GM21360 (cell line): ENCODE measurements around the gene LAMA5.

Experiments used
- ATAC-seq: cut with Tn5 transposase; IDR thresholded peaks from one replicate; pipeline ENCODE4 v1.9.1; 2021; ENCODE audit warnings: mild to moderate bottlenecking, moderate library complexity; ENCODE audit not compliant: unreplicated experiment

LAMA5 gene

DNA sequence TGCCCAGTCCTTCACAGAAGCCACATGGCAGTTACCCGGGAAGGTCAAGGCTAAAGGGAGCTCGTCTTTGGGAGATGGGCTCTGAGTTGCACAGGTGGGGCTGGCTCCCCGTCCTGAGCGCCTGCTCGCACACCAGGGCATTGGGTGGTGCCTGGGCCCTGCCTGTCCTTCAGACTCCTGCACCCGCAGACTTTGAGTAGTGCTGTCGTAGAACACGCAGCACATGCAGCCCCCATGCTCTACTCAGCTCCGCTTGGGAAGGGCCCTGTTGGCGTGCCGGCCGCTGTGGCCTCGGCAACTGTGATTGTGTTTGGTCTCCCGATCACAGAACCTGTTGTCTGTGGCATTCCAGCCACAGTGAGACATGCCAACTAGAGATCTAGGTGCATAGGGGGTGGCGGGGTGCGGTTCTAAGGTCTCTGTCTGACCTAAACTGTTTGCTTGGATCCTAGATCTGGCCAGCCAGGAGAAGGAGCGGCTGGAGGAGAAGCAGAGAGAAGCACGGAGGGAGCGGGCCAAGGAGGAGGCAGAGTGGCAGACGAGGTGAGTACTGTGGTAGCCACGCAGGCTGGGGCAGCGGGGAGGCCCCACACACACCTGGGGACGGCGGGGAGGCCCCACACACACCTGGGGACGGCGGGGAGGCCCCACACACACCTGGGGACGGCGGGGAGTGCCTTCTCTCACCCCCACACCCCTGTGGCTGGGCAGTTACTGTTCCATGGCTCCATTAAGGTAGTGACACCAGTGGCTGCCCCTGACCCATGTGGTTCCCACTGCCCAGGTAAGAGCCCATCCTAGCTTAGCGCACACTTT lies 75.7 kb downstream of the LAMA5 start:
- ATAC-seq = no peak

DNA sequence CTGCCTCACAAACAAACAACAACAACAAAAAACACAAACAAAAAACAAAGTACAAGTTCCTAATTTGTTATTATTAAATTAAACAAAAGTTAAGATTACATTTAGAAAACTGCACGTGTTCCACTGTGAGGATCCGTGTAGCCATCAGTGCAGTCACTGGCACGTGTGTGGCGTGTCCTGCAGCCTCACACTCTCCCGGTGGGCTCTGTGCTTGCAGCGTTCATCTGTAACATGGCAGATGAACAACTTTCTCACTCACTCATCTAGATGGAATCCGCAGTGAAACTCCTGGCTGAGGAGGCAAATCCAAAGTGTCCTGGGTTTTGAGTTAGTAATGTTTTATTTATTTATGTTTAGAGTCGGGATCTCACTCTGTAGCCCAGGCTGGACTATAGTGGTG lies 77.2 kb downstream of the LAMA5 start:
- ATAC-seq = no peak

DNA sequence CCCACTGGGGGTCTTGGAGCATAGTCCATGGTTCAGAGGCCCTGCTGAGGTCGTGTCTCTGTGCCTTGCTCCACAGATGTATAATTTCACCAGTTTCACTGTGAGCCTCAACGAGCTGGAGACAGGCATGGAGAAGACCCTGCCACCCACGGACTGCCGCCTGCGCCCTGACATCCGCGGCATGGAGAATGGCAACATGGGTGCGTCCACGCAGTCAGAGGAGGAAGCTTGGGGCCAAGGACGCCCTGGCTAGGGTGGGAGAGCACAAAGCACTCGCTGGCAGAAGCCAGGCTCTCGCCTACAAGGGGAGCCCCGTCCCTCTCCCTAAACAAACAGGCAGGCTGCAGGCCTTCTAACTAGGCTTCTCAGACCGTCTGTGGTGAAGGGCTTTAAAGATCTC lies 78.0 kb downstream of the LAMA5 start:
- ATAC-seq = no peak

DNA sequence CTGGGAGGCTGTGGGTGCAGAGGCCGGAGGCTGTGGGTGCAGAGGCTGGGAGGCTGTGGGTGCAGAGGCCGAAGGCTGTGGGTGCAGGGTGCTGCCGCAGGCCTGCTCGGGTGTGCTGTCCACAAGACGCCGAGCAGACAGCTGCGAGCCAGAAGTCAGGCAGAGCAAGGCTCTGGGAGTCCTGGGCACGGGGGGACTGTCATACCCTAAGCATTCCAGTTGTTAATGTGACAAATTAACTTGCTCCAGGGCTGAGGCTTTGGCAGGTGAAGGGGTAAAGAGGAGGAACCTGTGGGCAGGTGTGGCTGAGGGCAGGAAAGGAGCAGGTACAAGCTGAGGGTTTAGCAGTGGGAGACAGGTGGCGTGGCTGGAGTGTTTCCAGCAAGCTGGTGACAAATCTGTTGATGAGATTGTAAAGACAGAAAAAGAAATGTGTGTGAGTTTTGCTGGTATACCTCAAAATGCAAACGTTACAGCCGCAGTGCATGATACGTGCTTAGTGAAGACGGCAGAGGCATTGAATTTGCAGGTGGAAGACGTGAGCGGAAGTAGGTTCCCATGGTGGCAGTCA lies 78.5 kb downstream of the LAMA5 start:
- ATAC-seq = no peak

DNA sequence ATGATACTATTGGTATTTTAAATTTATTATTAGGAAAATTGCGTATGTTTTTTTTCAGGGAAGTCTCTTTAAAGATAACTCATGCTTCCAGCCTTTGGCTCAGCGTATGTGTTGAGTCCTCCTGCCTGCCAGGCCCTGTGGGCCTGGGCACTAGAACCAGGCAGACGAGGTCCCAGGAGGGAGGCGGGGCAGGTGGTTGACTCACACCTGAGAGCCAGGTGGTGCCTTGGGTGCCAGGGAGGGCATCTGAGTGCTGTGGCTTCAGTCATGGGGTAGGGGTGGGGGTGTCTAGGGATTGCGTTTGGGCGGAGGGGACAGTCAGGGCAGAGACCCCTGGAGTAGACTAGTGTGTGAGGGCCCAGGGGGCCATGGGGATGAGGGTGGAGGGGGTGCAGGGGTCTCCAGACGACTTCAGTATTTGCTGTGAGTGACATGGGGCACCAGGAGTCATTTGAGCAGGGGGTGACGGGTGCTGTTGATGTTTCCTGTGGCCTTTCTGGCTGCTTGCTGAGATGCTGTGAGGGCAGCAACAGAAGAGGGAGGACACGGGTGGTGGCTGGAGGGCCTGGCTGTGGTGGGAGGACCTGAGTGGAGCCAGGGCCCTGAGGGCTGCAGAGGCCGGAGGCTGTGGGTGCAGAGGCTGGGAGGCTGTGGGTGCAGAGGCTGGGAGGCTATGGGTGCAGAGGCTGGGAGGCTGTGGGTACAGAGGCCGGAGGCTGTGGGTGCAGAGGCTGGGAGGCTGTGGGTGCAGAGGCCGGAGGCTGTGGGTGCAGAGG lies 79.2 kb downstream of the LAMA5 start:
- ATAC-seq = no peak

DNA sequence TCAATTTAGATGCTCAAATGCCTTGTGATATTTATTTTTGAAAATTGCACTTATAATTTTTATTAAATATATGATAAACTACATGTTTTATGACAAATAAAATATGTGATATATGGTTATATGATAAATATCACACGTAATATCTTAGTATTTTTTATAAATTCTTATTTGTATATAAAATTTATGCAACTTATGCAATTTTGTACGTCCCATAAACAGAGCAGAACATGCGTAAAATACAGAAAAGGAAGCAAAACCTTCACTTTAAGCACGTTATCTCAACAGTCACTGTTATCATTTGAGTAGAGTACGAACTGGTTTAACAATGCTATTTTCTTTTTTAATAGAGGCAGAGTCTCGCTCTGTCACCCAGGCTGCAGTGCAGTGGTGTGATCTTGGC lies 80.0 kb downstream of the LAMA5 start:
- no peak for ATAC-seq

DNA sequence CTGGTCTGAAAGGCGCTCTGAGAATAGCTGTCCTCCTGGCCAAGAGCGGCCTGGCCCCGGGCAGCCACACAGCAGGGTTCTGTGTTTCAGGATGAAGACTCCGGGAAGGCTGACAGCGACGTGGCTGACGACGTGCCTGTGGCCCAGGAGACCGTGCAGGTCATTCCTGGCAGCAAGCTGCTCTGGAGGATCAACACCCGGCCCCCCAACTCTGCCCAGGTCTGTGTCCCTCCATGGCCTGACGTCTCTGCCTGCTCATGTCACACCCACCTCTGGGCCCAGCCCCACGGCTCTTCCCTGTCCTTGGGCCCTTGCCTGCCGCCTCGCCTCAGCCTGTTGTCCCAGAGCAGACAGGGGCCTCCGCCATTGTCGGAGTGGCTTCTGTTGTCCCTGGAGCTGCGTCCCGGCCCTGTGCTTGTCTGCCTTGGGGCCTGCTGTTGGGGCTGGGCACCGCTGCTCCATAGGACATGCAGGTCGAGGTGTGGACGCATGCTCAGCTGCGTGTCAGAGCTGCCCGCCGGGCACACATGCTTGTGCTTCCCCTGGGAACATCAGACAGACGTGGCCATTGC lies 80.5 kb downstream of the LAMA5 start:
- no peak for ATAC-seq

DNA sequence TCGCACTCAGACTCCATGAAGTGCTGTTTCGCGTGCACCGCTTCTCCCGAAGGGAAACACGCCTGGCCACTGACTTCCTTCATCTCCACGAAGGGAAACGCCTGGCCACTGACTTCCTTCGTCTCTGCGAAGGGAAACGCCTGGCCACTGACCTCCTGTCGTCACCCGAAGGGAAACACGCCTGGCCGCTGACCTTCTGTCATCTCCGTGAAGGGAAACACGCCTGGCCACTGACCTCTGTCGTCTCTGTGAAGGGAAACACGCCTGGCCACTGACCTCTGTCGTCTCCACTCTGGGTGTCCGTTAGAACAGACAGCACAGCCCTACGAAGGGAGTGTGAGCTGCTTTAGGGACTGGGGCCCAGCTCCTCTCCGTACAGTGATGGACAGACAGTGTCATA lies 81.4 kb downstream of the LAMA5 start:
- ATAC-seq = no peak

DNA sequence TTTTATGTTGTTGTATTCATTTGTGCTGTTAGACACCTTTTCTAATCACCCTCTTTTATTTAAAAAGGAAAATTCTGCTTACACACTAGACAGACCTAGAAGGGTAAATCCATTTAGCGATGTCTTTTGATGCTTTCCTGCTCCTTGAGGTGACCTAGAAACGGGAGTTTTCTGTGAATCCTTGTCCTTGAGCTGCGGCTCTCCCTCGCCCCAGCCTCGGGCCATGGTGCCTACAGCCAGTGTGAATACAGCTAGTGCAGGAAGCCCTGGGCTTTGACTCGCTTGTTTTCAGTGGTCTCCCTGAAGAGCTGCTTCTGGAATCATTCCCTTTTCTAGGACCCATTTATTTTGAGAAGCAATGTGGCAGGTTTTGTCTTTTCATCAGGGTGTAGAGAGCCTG lies 82.0 kb downstream of the LAMA5 start:
- ATAC-seq = no peak

DNA sequence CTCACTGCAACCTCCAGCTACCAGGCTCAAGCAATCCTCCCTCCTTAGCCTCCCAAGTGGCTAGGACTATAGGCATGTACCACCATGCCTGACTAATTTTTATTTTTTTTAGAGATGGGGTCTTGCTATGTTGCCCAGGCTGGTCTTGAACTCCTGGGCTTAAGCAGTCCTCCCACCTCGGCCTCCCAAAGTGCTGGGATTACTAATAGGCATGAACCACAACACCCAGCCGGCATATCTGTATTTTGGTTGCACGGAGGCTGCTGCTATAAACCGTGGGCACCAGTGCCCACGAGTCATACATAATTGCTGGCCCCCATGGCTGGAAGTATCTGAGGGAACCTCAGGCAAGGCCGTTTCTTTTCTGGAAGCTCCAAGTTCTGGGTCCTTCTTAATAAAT lies 82.7 kb downstream of the LAMA5 start:
- no peak for ATAC-seq

DNA sequence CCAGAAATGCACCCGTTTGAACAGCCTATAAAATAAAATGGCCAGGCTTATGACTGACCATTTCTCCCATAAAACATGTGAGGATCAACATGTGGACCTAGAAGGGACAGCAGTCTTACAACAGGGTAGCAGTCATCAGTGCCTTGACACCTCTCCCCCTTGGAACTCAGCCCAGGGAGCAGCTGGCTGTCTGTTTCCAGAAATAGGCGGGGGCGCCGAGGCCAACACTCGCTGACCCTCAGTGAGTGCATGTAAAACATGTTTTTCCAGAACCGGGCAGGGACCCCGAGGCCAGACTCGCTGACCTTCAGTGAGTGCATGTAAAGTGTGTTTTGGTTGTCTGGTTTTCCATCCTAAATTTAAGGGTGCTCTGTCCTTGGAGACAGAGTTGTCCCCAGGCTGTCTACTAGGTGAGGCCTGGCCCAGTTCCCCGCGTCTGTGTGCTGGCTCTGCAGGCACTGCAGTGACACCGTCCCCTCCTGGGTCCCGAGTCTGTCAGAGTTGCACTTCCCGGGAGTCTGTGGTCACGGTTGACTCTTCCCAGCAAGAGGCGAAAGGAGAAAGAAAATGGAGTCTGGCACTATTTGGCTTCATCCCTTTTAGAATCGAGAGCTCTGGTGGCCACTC lies 84.1 kb downstream of the LAMA5 start:
- no peak for ATAC-seq

DNA sequence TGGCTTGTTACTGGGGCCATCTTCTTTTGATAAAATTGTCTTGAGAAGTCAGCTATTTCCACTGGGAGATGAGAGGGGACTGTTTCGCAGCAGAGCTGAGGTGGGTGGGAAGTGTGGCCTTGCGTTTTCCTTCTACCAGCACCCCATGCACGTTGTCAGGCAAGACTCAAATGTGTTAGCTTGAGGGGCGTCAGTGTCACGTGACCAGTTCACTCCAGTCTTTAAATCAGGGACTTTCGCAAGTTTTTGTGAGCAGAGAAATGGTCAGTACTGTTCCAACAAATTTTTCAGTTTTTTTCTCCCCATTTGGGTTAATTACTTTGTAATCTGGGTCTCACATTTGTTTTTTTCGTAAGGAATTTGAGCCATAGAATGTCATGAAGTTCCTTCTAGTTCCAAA lies 85.0 kb downstream of the LAMA5 start:
- no peak for ATAC-seq

DNA sequence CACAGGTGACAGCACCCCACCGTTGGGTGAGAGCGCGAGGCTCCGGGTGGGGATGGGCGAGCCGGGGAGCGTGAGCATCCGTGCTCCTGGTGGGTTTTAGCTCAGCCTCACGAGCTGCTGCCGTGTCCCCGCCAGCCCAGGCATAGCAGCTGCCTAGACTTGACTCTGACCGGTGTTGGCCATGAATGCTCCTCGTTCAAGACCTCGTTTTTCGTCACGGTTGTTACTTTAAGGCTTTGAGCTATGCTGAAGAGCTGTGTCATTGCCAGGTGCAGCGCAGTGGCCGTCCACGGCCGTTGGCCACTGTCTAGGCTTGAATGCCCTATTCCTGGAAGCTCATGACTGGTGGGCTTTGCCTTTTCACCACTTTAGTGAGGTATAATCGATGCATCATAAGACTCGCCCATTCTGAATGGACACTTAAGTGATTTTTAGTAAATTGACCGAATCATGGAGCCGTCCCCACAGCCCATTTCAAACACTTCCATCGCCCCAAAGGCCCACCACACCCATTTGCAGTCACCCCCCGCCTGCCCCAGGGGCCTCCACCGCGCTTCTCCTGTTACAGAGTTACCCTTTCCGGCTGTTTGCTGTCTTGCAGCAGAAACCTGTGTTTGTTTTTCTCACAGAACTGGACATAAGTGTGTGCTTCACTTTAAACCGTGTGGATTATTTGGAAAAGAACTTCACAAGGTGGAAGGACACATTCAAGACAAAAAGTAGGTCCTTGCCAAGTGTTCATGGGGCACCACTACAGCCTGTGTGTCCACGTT lies 85.8 kb downstream of the LAMA5 start:
- ATAC-seq = no peak

DNA sequence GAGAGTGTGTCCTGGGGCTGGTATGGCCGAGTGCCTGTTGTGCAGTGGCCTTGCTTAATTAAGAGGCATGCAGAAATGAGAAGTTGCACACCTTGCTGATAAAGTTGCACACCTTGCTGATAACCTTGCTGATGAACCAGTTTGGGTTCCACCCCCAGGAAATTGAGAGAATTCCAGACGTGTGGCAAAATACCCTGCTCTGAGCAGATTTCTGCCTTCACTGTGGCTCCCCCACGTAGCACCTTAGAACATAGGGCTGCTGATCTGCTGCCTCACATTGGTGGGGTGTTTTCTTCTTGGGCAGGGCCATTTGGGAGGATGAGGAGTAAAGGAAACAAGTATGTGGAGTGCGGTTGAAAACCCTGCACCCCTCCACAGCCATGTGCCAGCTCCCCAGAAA lies 86.8 kb downstream of the LAMA5 start:
- ATAC-seq = no peak

DNA sequence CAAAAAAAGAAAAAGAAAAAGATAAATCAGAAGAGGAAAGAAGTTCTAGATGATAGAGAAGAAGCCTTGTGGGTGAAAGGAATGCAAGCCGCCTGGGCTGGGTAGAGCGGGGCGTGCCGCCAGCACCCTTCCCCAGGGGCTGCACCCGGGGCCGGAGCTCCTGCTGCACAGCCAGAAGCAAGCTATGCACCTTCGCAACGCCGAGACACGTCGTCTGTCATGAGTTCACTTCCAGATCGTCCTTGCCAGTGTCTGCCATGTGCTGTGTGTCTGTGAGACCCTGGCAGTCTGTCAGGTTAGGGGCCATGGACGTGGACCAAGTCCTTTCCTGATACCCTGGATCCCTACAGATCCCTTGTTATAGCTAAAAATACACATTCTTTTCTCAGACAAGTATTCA lies 89.9 kb downstream of the LAMA5 start:
- no peak for ATAC-seq

DNA sequence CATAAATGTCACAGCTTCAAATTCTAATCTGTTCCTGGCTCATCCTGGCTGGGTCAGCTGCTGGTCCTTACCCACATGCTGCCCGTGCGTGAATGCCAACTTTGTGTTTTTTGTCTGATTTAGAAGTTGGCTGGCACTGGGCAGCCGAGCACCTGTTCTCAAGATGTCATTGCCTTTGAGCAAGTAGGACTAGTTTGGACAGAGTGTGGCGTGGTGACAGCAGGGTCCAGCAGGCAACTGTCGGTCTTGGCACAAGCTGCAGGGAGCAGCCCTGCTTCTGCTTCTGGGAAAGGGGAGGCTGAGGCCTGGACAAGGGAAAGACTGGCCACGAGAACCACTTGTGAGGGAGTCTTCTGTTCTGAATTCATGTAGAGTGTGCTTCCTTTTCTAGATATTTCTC lies 90.7 kb downstream of the LAMA5 start:
- no peak for ATAC-seq

DNA sequence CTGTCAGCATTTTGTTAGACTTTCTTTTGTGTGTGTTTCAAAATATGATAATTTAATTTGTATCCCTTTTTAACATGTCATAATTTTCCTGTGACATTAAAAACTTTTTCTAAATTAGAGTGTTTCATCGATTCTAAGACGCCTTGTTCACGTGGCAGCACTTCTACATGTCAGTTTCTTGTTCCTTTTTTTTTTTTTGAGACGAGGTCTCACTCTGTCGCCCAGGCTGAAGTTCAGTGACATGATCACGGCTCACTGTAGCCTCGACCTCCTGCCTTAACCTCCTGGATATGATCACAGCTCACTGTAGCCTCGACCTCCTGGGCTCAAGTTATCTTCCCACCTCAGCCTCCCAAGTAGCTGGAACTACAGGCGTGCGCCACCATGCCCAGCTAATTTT lies 91.9 kb downstream of the LAMA5 start:
- ATAC-seq = no peak

DNA sequence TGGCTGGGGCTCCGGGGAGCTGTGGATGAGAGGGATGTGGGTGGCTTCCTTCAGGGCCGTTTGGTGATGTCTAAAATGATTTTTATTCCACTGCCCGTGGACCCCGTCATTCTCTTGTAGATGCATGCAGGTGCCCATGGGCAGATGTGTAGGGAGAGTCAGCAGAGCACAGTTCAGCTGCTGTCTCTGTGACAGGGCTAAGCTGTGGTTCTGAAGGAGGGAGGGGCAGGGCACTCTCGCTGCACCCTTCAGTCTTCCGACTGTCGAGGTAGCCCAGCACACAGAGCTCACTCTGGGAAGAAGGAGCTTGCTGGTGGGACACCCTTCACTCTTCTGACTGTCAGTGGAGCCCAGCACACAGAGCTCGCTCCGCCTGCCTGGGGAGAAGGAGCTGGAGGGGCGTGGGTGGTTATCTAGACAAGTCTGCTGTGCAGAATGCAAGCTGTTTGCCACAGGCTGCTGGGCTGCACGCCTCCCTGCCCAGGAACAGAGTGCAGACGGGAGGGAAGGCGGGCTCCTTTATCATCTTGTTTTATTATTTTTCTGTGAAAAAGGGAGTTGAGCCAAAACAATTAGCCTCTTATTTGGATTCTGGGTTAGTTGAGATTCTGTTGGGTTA lies 92.7 kb downstream of the LAMA5 start:
- ATAC-seq = no peak

DNA sequence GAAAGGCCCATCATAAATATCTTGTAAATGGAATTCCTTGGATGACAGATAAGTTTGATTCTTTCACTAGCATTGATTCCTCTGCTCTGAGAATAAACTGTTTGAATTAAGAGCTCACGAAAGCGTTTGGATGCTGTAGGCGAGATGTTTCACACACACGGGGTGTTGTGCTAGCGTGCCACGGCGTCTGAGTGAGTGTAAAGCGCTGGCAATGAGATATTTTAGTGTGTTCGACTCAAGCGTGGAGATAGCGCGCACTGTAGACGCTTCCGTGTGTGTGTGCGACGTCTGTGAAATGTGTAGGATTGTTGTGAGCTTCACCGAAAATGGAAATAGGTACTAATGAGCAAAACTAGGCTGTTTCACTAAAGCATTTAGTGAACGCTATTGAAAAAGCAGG lies 93.7 kb downstream of the LAMA5 start:
- no peak for ATAC-seq

DNA sequence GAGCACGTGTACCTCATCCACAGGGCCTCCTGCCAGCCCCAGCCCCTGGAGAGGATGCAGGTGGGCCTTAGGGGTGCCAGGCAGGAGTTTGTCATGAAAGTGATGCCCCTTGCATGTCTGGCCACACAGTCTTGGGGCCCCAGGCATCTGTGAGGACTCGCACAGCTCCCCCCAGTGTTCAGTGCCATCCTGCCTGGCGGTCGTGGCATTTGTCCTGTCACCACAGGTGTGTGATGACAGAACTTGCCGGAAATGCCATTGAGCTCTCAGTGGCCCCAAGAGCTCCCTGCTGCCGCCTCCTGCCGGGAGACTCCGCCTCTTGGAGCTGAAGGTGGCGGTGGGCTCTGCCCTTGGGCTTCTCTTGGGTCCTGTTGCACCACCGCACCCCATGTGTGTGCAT lies 94.9 kb downstream of the LAMA5 start:
- no peak for ATAC-seq
